WTC11 (cell line): ENCODE results near the gene ELOVL5.

Experiments used
- CREB1 ChIP-seq: sonication (generic); formaldehyde crosslinking; IDR thresholded peaks from 2 replicates; pipeline ENCODE4 v1.8.0; 2023; ENCODE audit warnings: mild to moderate bottlenecking, missing genetic modification reagents
- ESRRA ChIP-seq: sonication (generic); formaldehyde crosslinking; IDR thresholded peaks from 2 replicates; pipeline ENCODE4 v1.8.1; 2022; ENCODE audit warnings: mild to moderate bottlenecking, missing genetic modification reagents, borderline replicate concordance
- JUN ChIP-seq: sonication (generic); formaldehyde crosslinking; IDR thresholded peaks from 2 replicates; pipeline ENCODE4 v1.8.0; 2023; ENCODE audit warnings: mild to moderate bottlenecking, missing genetic modification reagents
- ZNF263 ChIP-seq: sonication (generic); formaldehyde crosslinking; IDR thresholded peaks from 2 replicates; pipeline ENCODE4 v1.8.1; 2022; ENCODE audit warnings: low read depth, mild to moderate bottlenecking, moderate library complexity, missing genetic modification reagents
- TF ChIP-seq, protein P1 (sequence below): fragments of 200-600 bp; IDR thresholded peaks from 2 replicates; pipeline ENCODE4 v1.8.0; 2022; ENCODE audit warnings: antibody characterized with exemption
- TF ChIP-seq, protein P2 (sequence below): sonication (generic); formaldehyde crosslinking; IDR thresholded peaks from 2 replicates; pipeline ENCODE4 v1.8.1; 2023; ENCODE audit warnings: mild to moderate bottlenecking, missing genetic modification reagents, moderate library complexity
- TF ChIP-seq, protein P3 (sequence below): sonication (generic); formaldehyde crosslinking; conservative IDR thresholded peaks from 2 replicates; pipeline ENCODE4 v1.8.1; 2022; ENCODE audit warnings: mild to moderate bottlenecking, missing genetic modification reagents
- TF ChIP-seq, protein P4 (sequence below): sonication (generic); formaldehyde crosslinking; IDR thresholded peaks from 2 replicates; pipeline ENCODE4 v1.8.1; 2023; ENCODE audit warnings: mild to moderate bottlenecking, missing genetic modification reagents
- TF ChIP-seq, protein P5 (sequence below): fragments of 250-450 bp; sonication (Bioruptor Pico); IDR thresholded peaks from 2 replicates; pipeline ENCODE4 v2.1.2; 2022; ENCODE audit warnings: mild to moderate bottlenecking, moderate library complexity
- TF ChIP-seq, protein P6 (sequence below): sonication (generic); formaldehyde crosslinking; IDR thresholded peaks from 2 replicates; pipeline ENCODE4 v1.8.1; 2022; ENCODE audit warnings: mild to moderate bottlenecking, missing genetic modification reagents, moderate library complexity, borderline replicate concordance
- TF ChIP-seq, protein P7 (sequence below): sonication (generic); formaldehyde crosslinking; IDR thresholded peaks from 2 replicates; pipeline ENCODE4 v1.8.1; 2022; ENCODE audit warnings: low read depth, mild to moderate bottlenecking, moderate library complexity, missing genetic modification reagents, borderline replicate concordance

DNA sequence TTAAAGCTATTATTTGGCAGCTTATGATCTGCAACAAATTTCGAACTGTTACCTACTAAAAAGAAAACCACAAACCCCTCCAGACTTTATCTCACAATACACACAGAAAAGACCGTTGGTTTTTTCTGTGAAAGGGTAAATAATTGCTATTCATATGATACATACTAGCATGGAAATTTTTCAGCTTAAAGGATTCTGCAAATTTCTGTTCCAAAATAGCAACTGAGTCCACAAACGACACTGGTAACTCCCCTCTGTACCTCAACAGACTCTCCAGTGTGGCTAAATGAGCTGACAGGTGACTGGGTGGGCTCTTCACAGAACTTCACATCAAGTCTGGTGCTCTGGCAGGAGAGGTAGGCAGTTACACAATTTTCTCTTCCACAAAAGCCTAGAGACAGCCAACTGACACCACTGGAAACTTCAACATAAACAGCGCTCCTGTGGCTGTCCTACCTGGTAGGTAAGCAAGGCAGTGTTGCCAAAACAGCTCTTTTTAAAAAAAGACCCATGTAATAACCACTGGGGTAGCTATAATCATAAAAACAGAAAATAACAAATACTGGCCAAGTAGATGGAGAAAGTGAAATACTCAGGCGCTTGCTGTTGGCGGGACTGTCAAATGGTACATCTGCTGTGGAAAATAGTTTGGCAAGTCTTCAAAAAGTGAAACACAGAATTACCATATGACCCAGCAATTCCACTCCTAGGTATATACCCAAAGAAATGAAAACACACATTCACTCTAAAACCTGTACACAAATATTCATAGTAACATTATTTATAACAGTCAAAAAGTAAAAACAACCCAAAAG lies 37.8 kb downstream of the ELOVL5 start:
- TF ChIP-seq, protein P1, sequence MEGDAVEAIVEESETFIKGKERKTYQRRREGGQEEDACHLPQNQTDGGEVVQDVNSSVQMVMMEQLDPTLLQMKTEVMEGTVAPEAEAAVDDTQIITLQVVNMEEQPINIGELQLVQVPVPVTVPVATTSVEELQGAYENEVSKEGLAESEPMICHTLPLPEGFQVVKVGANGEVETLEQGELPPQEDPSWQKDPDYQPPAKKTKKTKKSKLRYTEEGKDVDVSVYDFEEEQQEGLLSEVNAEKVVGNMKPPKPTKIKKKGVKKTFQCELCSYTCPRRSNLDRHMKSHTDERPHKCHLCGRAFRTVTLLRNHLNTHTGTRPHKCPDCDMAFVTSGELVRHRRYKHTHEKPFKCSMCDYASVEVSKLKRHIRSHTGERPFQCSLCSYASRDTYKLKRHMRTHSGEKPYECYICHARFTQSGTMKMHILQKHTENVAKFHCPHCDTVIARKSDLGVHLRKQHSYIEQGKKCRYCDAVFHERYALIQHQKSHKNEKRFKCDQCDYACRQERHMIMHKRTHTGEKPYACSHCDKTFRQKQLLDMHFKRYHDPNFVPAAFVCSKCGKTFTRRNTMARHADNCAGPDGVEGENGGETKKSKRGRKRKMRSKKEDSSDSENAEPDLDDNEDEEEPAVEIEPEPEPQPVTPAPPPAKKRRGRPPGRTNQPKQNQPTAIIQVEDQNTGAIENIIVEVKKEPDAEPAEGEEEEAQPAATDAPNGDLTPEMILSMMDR = no peak
- TF ChIP-seq, protein P2, sequence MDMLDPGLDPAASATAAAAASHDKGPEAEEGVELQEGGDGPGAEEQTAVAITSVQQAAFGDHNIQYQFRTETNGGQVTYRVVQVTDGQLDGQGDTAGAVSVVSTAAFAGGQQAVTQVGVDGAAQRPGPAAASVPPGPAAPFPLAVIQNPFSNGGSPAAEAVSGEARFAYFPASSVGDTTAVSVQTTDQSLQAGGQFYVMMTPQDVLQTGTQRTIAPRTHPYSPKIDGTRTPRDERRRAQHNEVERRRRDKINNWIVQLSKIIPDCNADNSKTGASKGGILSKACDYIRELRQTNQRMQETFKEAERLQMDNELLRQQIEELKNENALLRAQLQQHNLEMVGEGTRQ (CRISPR knock-in tag) = no peak
- TF ChIP-seq JUN (CRISPR knock-in tag) (no peak), ZNF263 (CRISPR knock-in tag) (no peak), CREB1 (CRISPR knock-in tag) (no peak), ESRRA (CRISPR knock-in tag) (no peak)
- TF ChIP-seq, protein P3, sequence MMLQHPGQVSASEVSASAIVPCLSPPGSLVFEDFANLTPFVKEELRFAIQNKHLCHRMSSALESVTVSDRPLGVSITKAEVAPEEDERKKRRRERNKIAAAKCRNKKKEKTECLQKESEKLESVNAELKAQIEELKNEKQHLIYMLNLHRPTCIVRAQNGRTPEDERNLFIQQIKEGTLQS = no peak
- TF ChIP-seq, protein P4, sequence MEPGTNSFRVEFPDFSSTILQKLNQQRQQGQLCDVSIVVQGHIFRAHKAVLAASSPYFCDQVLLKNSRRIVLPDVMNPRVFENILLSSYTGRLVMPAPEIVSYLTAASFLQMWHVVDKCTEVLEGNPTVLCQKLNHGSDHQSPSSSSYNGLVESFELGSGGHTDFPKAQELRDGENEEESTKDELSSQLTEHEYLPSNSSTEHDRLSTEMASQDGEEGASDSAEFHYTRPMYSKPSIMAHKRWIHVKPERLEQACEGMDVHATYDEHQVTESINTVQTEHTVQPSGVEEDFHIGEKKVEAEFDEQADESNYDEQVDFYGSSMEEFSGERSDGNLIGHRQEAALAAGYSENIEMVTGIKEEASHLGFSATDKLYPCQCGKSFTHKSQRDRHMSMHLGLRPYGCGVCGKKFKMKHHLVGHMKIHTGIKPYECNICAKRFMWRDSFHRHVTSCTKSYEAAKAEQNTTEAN = no peak
- TF ChIP-seq, protein P5, sequence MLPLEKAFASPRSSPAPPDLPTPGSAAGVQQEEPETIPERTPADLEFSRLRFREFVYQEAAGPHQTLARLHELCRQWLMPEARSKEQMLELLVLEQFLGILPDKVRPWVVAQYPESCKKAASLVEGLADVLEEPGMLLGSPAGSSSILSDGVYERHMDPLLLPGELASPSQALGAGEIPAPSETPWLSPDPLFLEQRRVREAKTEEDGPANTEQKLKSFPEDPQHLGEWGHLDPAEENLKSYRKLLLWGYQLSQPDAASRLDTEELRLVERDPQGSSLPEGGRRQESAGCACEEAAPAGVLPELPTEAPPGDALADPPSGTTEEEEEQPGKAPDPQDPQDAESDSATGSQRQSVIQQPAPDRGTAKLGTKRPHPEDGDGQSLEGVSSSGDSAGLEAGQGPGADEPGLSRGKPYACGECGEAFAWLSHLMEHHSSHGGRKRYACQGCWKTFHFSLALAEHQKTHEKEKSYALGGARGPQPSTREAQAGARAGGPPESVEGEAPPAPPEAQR = no peak
- TF ChIP-seq, protein P6, sequence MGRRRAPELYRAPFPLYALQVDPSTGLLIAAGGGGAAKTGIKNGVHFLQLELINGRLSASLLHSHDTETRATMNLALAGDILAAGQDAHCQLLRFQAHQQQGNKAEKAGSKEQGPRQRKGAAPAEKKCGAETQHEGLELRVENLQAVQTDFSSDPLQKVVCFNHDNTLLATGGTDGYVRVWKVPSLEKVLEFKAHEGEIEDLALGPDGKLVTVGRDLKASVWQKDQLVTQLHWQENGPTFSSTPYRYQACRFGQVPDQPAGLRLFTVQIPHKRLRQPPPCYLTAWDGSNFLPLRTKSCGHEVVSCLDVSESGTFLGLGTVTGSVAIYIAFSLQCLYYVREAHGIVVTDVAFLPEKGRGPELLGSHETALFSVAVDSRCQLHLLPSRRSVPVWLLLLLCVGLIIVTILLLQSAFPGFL = no peak
- TF ChIP-seq, protein P7, sequence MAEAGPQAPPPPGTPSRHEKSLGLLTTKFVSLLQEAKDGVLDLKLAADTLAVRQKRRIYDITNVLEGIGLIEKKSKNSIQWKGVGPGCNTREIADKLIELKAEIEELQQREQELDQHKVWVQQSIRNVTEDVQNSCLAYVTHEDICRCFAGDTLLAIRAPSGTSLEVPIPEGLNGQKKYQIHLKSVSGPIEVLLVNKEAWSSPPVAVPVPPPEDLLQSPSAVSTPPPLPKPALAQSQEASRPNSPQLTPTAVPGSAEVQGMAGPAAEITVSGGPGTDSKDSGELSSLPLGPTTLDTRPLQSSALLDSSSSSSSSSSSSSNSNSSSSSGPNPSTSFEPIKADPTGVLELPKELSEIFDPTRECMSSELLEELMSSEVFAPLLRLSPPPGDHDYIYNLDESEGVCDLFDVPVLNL (CRISPR knock-in tag) = no peak
